Cardiac fibroblast (primary cell): ENCODE data around the gene PAMR1.

ENCODE experiments used
- DNase-seq, 2 donors: peaks; one replicate each; pipeline versions ENCODE4 v3.0.0 to v3.0.0-alpha.2; 2010; ENCODE audit warnings: low read depth in 2 of 2
- H3K4me3 ChIP-seq, 2 donors: replicated peaks in 1 of 2; 1 replicate in 1 of 2; 2 replicates in 1 of 2; pipeline ENCODE4 v1.5.1; 2011; ENCODE audit warnings: low read depth in 2 of 2, low read length in 2 of 2, mild to moderate bottlenecking in 2 of 2, moderate library complexity in 1 of 2
- CTCF ChIP-seq: IDR thresholded peaks from one replicate; pipeline ENCODE4 v1.5.1; 2011; ENCODE audit warnings: low read depth, mild to moderate bottlenecking, low read length, inconsistent platforms

Gene PAMR1

GRCh38 chr11:35414776-35415175 lies 110.6 kb downstream of the PAMR1 start:
- DNase-seq, result no peak
- no peak for TF ChIP-seq CTCF
- no peak overlapping the region for H3K4me3 ChIP-seq

GRCh38 chr11:35414311-35414710 lies 111.1 kb downstream of the PAMR1 start:
- no peak for TF ChIP-seq CTCF
- H3K4me3 ChIP-seq, result no peak overlapping the region
- DNase-seq, result no peak

- TF ChIP-seq CTCF, result no peak
Measured at GRCh38 chr11:35413598-35413997, 111.8 kb downstream of the PAMR1 start.

GRCh38 chr11:35412285-35412684 lies 113.1 kb downstream of the PAMR1 start:
- peak; percentile 11 to 31 for DNase-seq
- peak; percentile 36 for TF ChIP-seq CTCF
- H3K4me3 ChIP-seq, result no peak overlapping the region

More at GRCh38 chr11:35413598-35413997, 111.8 kb downstream of the PAMR1 start:
- no peak for DNase-seq
- H3K4me3 ChIP-seq, result no peak overlapping the region

- TF ChIP-seq CTCF, result no peak
- no peak for DNase-seq
- H3K4me3 ChIP-seq, result no peak overlapping the region
Measured at GRCh38 chr11:35407041-35407440, 118.4 kb downstream of the PAMR1 start.

GRCh38 chr11:35404388-35404775 lies 121.0 kb downstream of the PAMR1 start:
- peak; percentile 30 to 56 for DNase-seq
- H3K4me3 ChIP-seq, result no peak overlapping the region

More at GRCh38 chr11:35404388-35404775, 121.0 kb downstream of the PAMR1 start:
- peak; percentile 71 for TF ChIP-seq CTCF
